ACC112 (cell line): ENCODE results near the gene PAQR3.
"Not testable (repeated sequence)": the region's sequence is repeated elsewhere in the genome, so short reads cannot be mapped to it uniquely, and the experiment has no call there.

ENCODE experiments used
- H2AFZ ChIP-seq: fragments of 200-600 bp; sonication (generic); one replicate; pipeline ENCODE4 v1.6.0; 2017; ENCODE audit warnings: antibody characterized with exemption, low read length; ENCODE audit not compliant: unreplicated experiment
- H3K27ac ChIP-seq: fragments of 200-600 bp; sonication (generic); 2 replicates; pipeline ENCODE4 v1.5.1; 2014; ENCODE audit warnings: low read depth, mild to moderate bottlenecking, antibody characterized with exemption, low read length, moderate library complexity
- H3K27me3 ChIP-seq: fragments of 200-600 bp; sonication (generic); 2 replicates; pipeline ENCODE4 v1.6.1; 2014; ENCODE audit warnings: mild to moderate bottlenecking, antibody characterized with exemption, low read length, moderate library complexity, mixed read lengths; ENCODE audit not compliant: insufficient read depth
- H3K36me3 ChIP-seq: fragments of 200-600 bp; sonication (generic); 2 replicates; pipeline ENCODE4 v1.6.1; 2016; ENCODE audit warnings: mild to moderate bottlenecking, antibody characterized with exemption, low read length, moderate library complexity, mixed read lengths; ENCODE audit not compliant: insufficient read depth
- H3K4me1 ChIP-seq: fragments of 200-600 bp; sonication (generic); one replicate; pipeline ENCODE4 v1.6.1; 2016; ENCODE audit warnings: low read length, mixed read lengths; ENCODE audit not compliant: insufficient read depth, unreplicated experiment, control insufficient read depth
- H3K4me3 ChIP-seq: fragments of 200-600 bp; sonication (generic); 2 replicates; pipeline ENCODE4 v1.5.1; 2014; ENCODE audit warnings: mild to moderate bottlenecking, low read depth, low read length
- H3K79me2 ChIP-seq: fragments of 200-600 bp; sonication (generic); one replicate; pipeline ENCODE4 v1.6.0; 2016; ENCODE audit warnings: low read length; ENCODE audit not compliant: control insufficient read depth, unreplicated experiment, insufficient read depth

The PAQR3 gene

GRCh38 chr4:78889955-78890354 is 49.3 kb downstream of the PAQR3 start:
- Histone ChIP-seq H3K4me1 (no peaks in the 10 kb centered on the region), H3K36me3 (peaks cover 7% of the 10 kb centered on the region; the same call in 1 of the 2 replicates), H3K27me3 (no peaks in the 10 kb centered on the region), H3K4me3 (no peak overlapping the region), H2AFZ (no peak overlapping the region), H3K27ac (no peak overlapping the region), H3K79me2 (no peaks in the 10 kb centered on the region)

- Histone ChIP-seq H3K36me3 (peaks cover 3% of the 10 kb centered on the region; the same call in 1 of the 2 replicates), H3K27ac (no peak overlapping the region), H3K27me3 (no peaks in the 10 kb centered on the region), H3K4me1 (no peaks in the 10 kb centered on the region), H2AFZ (no peak overlapping the region), H3K79me2 (no peaks in the 10 kb centered on the region), H3K4me3 (no peak overlapping the region)
These were observed 53.6 kb downstream of the PAQR3 start for GRCh38 chr4:78885598-78885997.

DNA sequence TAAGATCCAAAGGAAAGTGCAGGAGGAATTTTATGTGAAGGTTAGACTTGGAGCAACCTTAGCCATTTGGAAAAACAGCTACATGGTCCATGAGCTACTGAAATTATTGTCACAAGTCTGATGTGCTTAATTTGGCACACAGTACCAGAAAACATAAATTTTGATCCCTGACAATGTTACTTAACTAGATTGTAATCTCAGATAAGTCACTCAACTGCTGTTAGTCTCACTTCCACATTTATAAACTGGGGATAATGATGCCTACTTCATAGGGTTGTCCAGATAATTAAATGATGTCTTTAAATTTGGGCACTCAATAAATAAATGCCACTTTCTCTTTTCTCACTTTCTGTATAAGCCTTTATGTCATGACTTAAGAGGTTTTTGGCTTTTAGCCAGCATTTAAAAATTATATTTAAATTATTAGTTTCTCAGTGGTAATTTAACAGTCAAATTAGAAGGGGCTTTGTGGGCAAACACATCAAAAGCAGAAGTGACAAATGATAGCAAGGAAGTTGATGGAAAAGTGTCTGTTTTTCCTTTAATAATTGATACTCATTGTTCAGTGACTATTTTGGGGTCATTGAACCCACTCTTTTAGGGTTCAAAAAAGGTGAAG is 58.3 kb downstream of the PAQR3 start:
- Histone ChIP-seq H3K4me1 (no peaks in the 10 kb centered on the region), H3K79me2 (no peaks in the 10 kb centered on the region), H3K27ac (no peak overlapping the region), H3K4me3 (no peak overlapping the region), H2AFZ (no peak overlapping the region), H3K36me3 (peaks cover 12% of the 10 kb centered on the region), H3K27me3 (no peaks in the 10 kb centered on the region)

GRCh38 chr4:78878031-78878430 is 61.2 kb downstream of the PAQR3 start:
- Histone ChIP-seq H3K27me3 (no peaks in the 10 kb centered on the region), H2AFZ (no peak overlapping the region), H3K4me3 (no peak overlapping the region), H3K27ac (no peak overlapping the region), H3K4me1 (no peaks in the 10 kb centered on the region), H3K79me2 (no peaks in the 10 kb centered on the region), H3K36me3 (peaks cover 12% of the 10 kb centered on the region)

- Histone ChIP-seq H3K4me1 (no peaks in the 10 kb centered on the region), H3K4me3 (no peak overlapping the region), H3K27me3 (no peaks in the 10 kb centered on the region), H3K36me3 (peaks cover 22% of the 10 kb centered on the region), H2AFZ (no peak overlapping the region), H3K27ac (no peak overlapping the region), H3K79me2 (no peaks in the 10 kb centered on the region)
These were observed 62.5 kb downstream of the PAQR3 start for GRCh38 chr4:78876568-78877320.

DNA sequence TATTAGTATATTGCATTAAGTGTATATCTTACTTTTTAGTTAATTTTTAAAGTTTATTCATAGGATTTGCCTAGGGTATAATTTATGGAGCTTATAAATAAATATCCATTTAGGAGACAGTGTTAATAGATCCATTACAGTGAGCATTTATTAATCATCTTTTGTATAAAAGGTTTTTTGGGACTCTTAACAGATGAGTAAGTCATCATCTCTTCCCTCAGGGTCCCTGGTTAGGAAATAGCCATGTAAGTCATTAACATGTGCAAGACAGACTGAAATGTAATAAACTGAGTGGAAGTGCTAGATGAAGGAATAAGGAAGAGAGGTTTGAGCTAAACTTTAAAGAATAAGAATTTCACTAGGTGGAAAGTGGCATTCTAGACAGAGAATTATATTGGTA is 69.2 kb downstream of the PAQR3 start:
- Histone ChIP-seq H3K4me3 (no peak overlapping the region), H3K27ac (no peak overlapping the region), H3K27me3 (no peaks in the 10 kb centered on the region), H3K4me1 (no peaks in the 10 kb centered on the region), H2AFZ (no peak overlapping the region), H3K36me3 (peaks cover 19% of the 10 kb centered on the region), H3K79me2 (no peaks in the 10 kb centered on the region)

GRCh38 chr4:78868712-78869111 is 70.5 kb downstream of the PAQR3 start:
- H2AFZ ChIP-seq, H3K27me3 ChIP-seq: not testable (repeated sequence)

DNA sequence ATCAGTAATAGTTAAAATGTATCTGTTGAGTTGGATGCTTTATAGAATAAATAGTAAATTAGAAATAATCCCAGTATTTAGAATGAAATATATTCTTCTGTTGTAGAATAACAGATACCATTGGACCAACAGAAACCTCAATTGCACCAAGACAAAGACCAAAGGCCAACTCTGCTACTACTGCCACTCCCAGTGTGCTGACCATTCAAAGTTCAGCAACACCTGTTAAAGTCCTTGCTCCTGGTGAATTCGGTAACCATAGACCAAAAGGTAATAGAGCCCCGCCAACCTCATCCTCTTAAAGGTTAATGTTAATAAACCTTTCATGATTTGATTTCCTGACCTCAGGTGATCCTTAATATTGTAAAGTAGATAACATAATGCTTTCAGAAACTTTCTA is 73.8 kb downstream of the PAQR3 start:
- Histone ChIP-seq H3K4me3 (no peak overlapping the region), H3K27me3 (no peaks in the 10 kb centered on the region), H3K36me3 (peaks cover 8% of the 10 kb centered on the region; the same call in 1 of the 2 replicates), H2AFZ (no peak overlapping the region), H3K4me1 (no peaks in the 10 kb centered on the region), H3K27ac (no peak overlapping the region), H3K79me2 (no peaks in the 10 kb centered on the region)

More at GRCh38 chr4:78868712-78869111, 70.5 kb downstream of the PAQR3 start:
- H3K79me2 ChIP-seq, H3K27ac ChIP-seq, H3K4me1 ChIP-seq, H3K4me3 ChIP-seq: not testable (repeated sequence)
- H3K36me3 ChIP-seq, result peaks cover 19% of the 10 kb centered on the region

DNA sequence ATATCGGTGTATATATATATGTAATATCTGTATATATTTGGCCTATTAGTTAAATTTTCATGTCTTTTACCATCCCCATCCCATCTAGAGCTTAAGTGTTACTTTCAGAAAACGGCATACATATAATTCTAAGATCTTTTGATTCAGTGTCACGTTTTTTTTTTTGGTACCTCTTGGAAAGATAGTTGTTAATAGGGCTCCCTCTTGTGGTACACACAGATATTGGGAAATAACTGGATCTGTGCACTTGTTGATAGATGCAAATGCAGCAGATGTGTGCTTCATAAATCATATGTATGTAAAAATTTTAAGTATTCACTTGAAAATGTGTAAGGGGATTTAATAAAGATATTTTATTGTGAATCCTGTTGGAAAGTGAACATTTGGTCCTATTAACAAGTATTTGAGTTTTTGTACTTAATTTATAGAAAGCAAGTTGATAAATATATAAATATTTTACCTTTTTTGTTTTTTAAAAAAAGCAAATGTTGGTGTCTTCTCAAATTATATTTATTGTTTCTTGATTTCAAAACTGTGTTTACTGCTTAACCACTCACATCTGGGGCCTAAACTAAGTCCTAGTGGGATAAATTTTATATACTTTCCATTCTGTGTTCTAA is 74.7 kb downstream of the PAQR3 start:
- H3K27ac ChIP-seq, result no peak overlapping the region
- H3K27me3 ChIP-seq, result no peaks in the 10 kb centered on the region
- peaks cover 8% of the 10 kb centered on the region; the same call in 1 of the 2 replicates for H3K36me3 ChIP-seq
- H3K4me1 ChIP-seq, result no peaks in the 10 kb centered on the region
- H2AFZ ChIP-seq, result no peak overlapping the region
- no peaks in the 10 kb centered on the region for H3K79me2 ChIP-seq
- no peak overlapping the region for H3K4me3 ChIP-seq

DNA sequence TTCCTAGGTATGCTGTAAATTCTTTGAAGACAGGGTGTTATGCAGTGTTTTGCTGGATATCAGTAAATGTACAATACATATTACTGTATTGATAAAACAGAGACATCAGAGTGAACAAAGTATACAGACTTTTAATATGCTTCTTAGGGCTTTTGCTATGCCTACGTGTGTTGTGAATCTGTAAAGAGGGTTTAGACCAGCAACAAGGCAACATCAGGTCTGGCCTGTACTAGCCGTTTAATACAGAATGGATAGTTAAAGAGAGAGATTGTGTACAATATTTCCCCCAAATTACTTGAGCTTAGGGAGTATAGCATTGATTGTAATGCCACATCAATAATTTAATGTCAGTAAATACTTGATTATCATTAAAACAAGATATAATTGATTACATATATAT is 75.2 kb downstream of the PAQR3 start:
- H3K27me3 ChIP-seq, result no peaks in the 10 kb centered on the region
- no peak overlapping the region for H3K27ac ChIP-seq
- peaks cover 8% of the 10 kb centered on the region; the same call in 1 of the 2 replicates for H3K36me3 ChIP-seq
- H3K79me2 ChIP-seq, result no peaks in the 10 kb centered on the region
- no peaks in the 10 kb centered on the region for H3K4me1 ChIP-seq
- H2AFZ ChIP-seq, result no peak overlapping the region
- H3K4me3 ChIP-seq, result no peak overlapping the region
